ENCODE data around the gene PGLYRP2. TPM values are rescaled to one million over a fixed set of nuclear protein-coding genes. Genes with fewer than 3 reads are reported as not detected.
A peak's percentile ranks its signal among the peaks of the same experiment; 100 is the strongest.

Gene PGLYRP2
- total RNA-seq, 2 donors from 2014 or later, result not detected

GRCh38 chr19:15452111-15453047 is 26.9 kb downstream of the PGLYRP2 start:
- no peaks in the 10 kb centered on the region for H3K4me1 Mint-ChIP-seq
- peak overlapping the region; percentile 43 for H3K4me3 Mint-ChIP-seq
- no peaks in the 10 kb centered on the region for H3K9me3 ChIP-seq (ENCODE audit: control insufficient read depth, low read length)
- H3K9me3 Mint-ChIP-seq, result no peaks in the 10 kb centered on the region
- no peak overlapping the region for H3K9ac ChIP-seq (ENCODE audit: extremely low read depth, low read length, poor library complexity, severe bottlenecking)
- no peak for TF ChIP-seq CTCF (conservative IDR thresholded peaks at IDR 0.05)
- peak; percentile 99 for DNase-seq
- H3K36me3 ChIP-seq (ENCODE audit: control insufficient read depth, insufficient read depth, low read length), result no peaks in the 10 kb centered on the region
- no peak overlapping the region for H3K27ac Mint-ChIP-seq
- H3K4me3 ChIP-seq (ENCODE audit: low read length), result no peak overlapping the region
- H3K27ac ChIP-seq (ENCODE audit: low read depth, low read length), result no peak overlapping the region
- H3K27me3 Mint-ChIP-seq (ENCODE audit: insufficient read depth), result peaks cover 68% of the 10 kb centered on the region
- peaks cover 63% of the 10 kb centered on the region for H3K27me3 ChIP-seq (ENCODE audit: control insufficient read depth, insufficient read depth, low read length, poor library complexity, severe bottlenecking)
- H3K36me3 Mint-ChIP-seq (ENCODE audit: low read depth), result peaks cover 3% of the 10 kb centered on the region
- WGBS, 2 experiments (ENCODE audit: insufficient coverage in 1 of 2, insufficient read length in 1 of 2), result 13 to 15% methylated on average over 14 to 37 of the region's 37 CpGs
- no peaks in the 10 kb centered on the region for H3K4me1 ChIP-seq (ENCODE audit: control insufficient read depth, insufficient read depth, low read length)

GRCh38 chr19:15450528-15450890 is 28.8 kb downstream of the PGLYRP2 start:
- TF ChIP-seq CTCF (conservative IDR thresholded peaks at IDR 0.05), result no peak
- H3K9ac ChIP-seq (ENCODE audit: extremely low read depth, low read length, poor library complexity, severe bottlenecking), result no peak overlapping the region
- no peaks in the 10 kb centered on the region for H3K4me1 ChIP-seq (ENCODE audit: control insufficient read depth, insufficient read depth, low read length)
- Mint-ChIP-seq H3K9me3 (no peaks in the 10 kb centered on the region), H3K4me1 (no peaks in the 10 kb centered on the region), H3K27me3 (ENCODE audit: insufficient read depth) (peaks cover 51% of the 10 kb centered on the region), H3K27ac (peak overlapping the region; percentile 49), H3K4me3 (peak overlapping the region; percentile 54), H3K36me3 (ENCODE audit: low read depth) (peaks cover 4% of the 10 kb centered on the region)
- H3K36me3 ChIP-seq (ENCODE audit: control insufficient read depth, insufficient read depth, low read length), result no peaks in the 10 kb centered on the region
- H3K27ac ChIP-seq (ENCODE audit: low read depth, low read length), result no peak overlapping the region
- 88 to 100% methylated on average over 1 of the region's 1 CpG for WGBS, 2 experiments (ENCODE audit: insufficient coverage in 1 of 2, insufficient read length in 1 of 2)
- no peak overlapping the region for H3K4me3 ChIP-seq (ENCODE audit: low read length)
- no peak for DNase-seq
- no peaks in the 10 kb centered on the region for H3K9me3 ChIP-seq (ENCODE audit: control insufficient read depth, low read length)
- H3K27me3 ChIP-seq (ENCODE audit: control insufficient read depth, insufficient read depth, low read length, poor library complexity, severe bottlenecking), result peaks cover 45% of the 10 kb centered on the region

GRCh38 chr19:15449620-15450527 is 29.4 kb downstream of the PGLYRP2 start, which contains the start of gene WIZ:
Gene WIZ (minus strand): TSS chr19:15449956. CDS start chr19:15448307, 1,649 bp downstream.
- peak within 1 kb of the TSS; percentile 60 for H3K4me3 Mint-ChIP-seq
- peaks cover 45% of the 10 kb centered on the region for H3K27me3 Mint-ChIP-seq (ENCODE audit: insufficient read depth)
- H3K27ac ChIP-seq (ENCODE audit: low read depth, low read length), result no peak within 1 kb of the TSS
- H3K9me3 Mint-ChIP-seq, result no peaks in the 10 kb centered on the region
- TF ChIP-seq CTCF (conservative IDR thresholded peaks at IDR 0.05), result no peak
- H3K36me3 Mint-ChIP-seq (ENCODE audit: low read depth), result peaks cover 4% of the 10 kb centered on the region
- no peaks in the 10 kb centered on the region for H3K36me3 ChIP-seq (ENCODE audit: control insufficient read depth, insufficient read depth, low read length)
- DNase-seq, result peak; percentile 91
- no peaks in the 10 kb centered on the region for H3K9me3 ChIP-seq (ENCODE audit: control insufficient read depth, low read length)
- 2 to 3% methylated on average over 8 to 50 of the region's 77 CpGs for WGBS, 2 experiments (ENCODE audit: insufficient coverage in 1 of 2, insufficient read length in 1 of 2)
- H3K4me3 ChIP-seq (ENCODE audit: low read length), result peak within 1 kb of the TSS; percentile 71
- no peaks in the 10 kb centered on the region for H3K4me1 ChIP-seq (ENCODE audit: control insufficient read depth, insufficient read depth, low read length)
- peak within 1 kb of the TSS; percentile 66 for H3K27ac Mint-ChIP-seq
- no peak within 1 kb of the TSS for H3K9ac ChIP-seq (ENCODE audit: extremely low read depth, low read length, poor library complexity, severe bottlenecking)
- no peaks in the 10 kb centered on the region for H3K4me1 Mint-ChIP-seq
- H3K27me3 ChIP-seq (ENCODE audit: control insufficient read depth, insufficient read depth, low read length, poor library complexity, severe bottlenecking), result peaks cover 38% of the 10 kb centered on the region
